EL (cell line): ENCODE results near the gene RGS12.
"Not testable (repeated sequence)": the region's sequence is repeated elsewhere in the genome, so short reads cannot be mapped to it uniquely, and the experiment has no call there.

Source experiments
- DNase-seq: peaks from one replicate; pipeline ENCODE4 v3.0.0-alpha.2; 2016

Gene RGS12

DNA sequence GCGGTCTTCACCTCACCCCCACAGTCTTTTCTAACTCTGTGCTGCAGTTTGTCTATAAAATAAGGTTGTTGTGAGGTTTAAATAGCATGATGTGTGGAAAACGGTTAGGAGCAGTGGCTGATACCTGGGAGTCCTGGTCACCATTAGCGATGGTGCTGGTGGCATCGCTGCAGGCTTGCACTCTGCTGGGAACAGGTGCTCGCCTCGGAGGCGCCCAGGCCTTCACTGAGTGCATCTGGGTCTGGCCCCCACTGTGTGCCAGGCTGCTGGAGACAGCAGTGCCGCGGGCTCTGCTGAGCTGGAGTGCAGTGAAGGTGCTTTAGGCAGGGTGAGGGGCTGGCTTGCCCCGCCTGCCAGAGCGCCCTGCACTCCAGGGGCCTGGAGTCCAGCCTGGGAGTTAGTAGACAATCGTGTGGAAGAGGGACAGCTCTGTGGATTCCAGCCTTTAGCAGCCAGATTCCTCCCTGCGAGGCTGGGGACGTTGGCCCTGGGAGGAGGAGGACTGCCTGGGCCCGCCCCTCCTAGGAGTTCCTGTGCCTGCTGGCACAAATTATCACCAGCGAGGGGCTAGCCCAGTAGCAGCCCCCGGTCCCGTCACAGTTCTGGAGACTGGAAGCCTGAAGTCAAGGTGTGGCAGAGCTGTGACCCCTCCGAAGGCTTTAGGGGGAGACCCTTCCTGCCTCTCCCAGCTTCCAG is 7.3 kb downstream of the RGS12 start:
- DNase-seq = no peak

- not testable (repeated sequence) for DNase-seq
These were observed 8.1 kb downstream of the RGS12 start for GRCh38 chr4:3300882-3301281.

GRCh38 chr4:3301450-3302172 is 8.8 kb downstream of the RGS12 start:
- no peak for DNase-seq

DNA sequence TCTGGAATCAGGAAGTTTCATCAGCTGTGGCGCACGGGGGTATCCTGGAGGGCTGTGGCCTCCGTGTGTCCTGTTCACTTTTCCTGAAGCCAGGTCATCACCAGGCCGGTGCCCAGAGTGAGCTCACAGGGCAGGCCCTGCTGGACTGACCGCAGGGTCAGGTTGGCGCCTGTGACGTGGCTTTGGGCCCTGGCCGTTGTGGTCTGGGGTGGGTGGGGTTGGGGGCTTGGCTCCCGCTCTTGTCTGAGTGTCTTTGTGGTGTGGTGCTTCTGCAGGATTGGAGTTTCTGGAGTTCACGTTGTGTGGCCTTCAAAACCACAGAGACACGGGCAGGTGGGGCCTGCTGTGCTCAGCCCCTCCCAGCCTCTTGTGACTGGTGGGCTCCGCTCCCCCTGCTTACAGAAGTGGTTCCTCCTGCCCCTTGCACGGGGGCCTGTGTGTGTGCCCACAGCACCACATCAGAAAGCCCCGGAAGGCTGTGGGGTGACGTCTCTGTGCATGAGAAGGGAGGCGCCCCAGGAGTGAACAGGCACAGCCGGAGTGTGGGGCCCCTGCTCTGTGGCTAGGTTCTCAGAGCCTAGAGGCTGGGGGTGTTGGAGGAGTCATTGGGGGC is 9.5 kb downstream of the RGS12 start:
- DNase-seq = no peak

- DNase-seq = no peak
These were observed 10.2 kb downstream of the RGS12 start for GRCh38 chr4:3302786-3303564.

DNA sequence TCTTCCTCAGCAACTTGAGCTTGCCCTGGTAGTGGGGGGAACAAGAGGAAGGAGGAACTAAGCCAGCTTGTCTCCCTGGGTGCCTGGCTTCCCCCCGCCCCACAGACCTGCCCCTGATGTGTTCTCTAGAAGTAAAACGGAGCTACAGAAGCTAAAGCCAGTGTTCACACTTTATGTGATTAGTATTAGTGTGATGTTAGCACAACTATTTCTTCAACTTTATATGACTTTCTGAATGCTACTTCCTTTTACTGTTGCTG is 10.7 kb downstream of the RGS12 start:
- DNase-seq = no peak

DNA sequence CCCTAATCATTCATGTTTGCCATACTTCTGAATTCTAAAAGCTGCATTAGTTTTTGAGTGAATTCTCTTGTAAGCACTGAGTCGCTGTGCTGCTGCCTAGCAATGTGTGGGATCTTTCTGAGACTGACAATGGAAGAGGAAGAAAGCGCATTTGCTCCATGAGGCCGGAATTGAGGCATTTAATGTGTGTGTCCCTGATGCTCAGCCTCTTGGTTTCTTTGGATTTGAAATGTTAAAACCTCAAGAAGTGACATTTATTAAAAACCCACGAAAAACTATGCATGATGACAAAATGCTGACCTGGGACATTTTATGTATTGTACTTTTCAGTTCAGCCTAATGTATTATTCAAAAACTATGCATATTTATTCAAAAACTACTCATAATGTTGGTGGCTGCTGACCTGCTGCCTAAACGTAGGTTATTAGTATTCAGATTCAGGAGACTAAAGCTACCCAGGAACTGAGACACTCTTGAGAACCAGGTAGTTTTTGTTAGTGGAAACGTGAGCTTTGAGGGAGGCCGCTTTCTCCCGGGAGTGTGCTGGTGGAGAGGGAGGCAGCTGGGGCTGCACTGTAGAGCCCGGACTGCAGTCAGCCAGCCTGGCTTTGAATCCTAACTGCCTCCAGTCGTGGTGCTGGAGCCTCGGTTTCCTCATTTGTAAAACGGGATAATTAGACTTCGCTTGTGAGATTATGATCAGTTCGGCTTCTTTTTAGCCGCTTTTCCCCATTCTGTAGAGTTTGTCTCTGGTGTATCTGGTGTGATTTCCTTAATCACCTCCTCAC is 11.3 kb downstream of the RGS12 start:
- DNase-seq = no peak

- peak; percentile 26 for DNase-seq
These were observed 12.2 kb downstream of the RGS12 start for GRCh38 chr4:3304831-3305609.

GRCh38 chr4:3305610-3306371 is 13.0 kb downstream of the RGS12 start:
- peak; percentile 34 for DNase-seq

DNA sequence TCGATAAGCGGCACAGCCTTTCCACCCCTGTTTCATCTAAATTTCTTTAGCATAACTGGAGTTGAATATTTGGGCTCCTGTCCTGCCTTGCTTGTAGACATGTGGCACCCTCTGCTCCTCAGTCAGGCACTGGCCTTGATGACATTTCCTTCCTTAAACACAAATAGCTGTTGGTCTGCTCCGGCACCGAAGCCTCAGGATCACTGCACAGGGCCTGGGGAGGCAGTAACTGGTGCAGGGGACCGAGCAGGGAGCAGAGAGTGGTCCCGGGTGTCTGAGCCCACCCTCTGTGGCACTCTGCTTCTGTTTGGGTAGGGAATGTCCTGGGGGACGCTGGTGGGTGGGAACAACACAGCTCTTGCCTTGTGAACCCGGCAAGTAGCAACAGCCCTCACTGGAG is 13.6 kb downstream of the RGS12 start:
- no peak for DNase-seq

DNA sequence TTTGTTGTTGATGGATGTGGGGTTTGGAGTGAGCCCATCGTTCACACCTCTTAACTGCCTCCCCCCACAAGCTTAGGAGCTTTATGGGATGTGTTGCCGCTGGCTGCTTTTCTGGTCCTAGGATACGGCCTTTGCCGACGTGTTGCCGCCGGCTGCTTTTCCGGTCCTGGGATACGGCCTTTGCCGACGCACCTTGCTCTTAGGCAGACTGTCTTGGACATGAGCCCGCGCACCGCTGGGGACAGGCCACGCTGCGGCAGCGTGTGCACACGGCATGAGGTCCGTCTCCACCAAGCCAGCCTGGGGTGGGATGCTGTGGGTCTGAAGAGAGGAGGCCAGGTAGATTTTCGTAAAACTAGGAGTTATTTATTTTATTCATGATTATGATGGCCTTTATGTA is 14.2 kb downstream of the RGS12 start:
- DNase-seq = no peak

- no peak for DNase-seq
These were observed 14.7 kb downstream of the RGS12 start for GRCh38 chr4:3307486-3307885.

GRCh38 chr4:3307891-3308575 is 15.2 kb downstream of the RGS12 start:
- no peak for DNase-seq

- DNase-seq = no peak
These were observed 15.9 kb downstream of the RGS12 start for GRCh38 chr4:3308691-3309090.

DNA sequence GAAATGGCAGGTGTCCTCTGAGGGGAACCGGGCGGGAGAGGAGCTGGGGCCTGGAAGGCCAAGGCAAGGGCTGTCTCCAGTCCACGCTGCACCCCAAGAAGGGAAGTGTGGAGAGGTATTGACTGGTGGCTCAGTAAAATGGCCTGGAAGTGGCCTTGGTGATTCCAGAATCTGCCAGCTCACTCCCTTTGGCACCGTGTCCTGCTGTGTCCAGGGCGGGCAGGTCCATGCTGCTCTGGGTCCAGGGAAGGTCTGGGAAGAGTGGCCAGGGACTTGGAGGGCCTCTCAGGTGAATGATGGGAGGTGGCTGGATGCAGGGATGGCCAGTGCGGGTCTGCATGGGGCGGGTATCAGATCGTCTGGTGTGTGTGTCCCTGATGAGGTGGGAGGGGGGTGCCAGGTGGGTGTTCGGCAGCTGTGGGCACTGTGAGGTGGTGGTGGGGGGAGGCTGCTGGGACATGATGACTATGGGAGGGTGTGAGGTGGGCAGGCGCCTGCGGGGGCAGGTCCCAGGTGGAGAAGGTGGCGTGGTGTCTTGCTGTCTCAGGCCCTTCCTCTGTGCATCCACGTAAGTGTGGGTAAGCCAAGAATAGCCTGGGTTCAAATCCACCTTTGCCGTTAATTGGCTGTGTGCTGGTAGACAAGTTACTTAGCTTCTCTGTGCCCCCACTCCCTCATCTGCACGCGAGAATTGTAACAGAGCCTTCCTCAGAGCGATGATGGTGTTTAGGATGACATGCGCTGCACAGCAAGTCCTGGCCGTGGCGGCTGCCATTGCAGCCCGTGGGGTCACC is 17.7 kb downstream of the RGS12 start:
- no peak for DNase-seq

- DNase-seq = no peak
These were observed 18.2 kb downstream of the RGS12 start for GRCh38 chr4:3311095-3311372.

- no peak for DNase-seq
These were observed 18.8 kb downstream of the RGS12 start for GRCh38 chr4:3311489-3312171.

- no peak for DNase-seq
These were observed 19.5 kb downstream of the RGS12 start for GRCh38 chr4:3312362-3312761.

- DNase-seq = no peak
These were observed 20.3 kb downstream of the RGS12 start for GRCh38 chr4:3313139-3313538.
